Testis (tissue), 3 donors: ENCODE results near the gene ARVCF. TPM values are rescaled to one million over a fixed set of nuclear protein-coding genes. Genes with fewer than 3 reads are reported as not detected.

Experiments used
- DNase-seq: peaks from one replicate; pipeline ENCODE4 v3.0.0-alpha.2; 2019
- H3K27ac ChIP-seq, 2 donors: fragments of 200-600 bp; sonication (generic); one replicate each; pipeline ENCODE4 v1.5.1; 2019
- H3K27me3 ChIP-seq: fragments of 200-600 bp; sonication (generic); one replicate; pipeline ENCODE4 v1.5.1; 2019
- H3K36me3 ChIP-seq: fragments of 200-600 bp; sonication (generic); one replicate; pipeline ENCODE4 v1.5.1; 2017; ENCODE audit warnings: low read depth; ENCODE audit errors: missing control alignments
- H3K4me1 ChIP-seq: fragments of 200-600 bp; sonication (generic); one replicate; pipeline ENCODE4 v1.5.1; 2019
- H3K4me3 ChIP-seq, 2 donors: fragments of 200-600 bp; sonication (generic); one replicate each; pipeline ENCODE4 v1.5.1; 2017 to 2019
- H3K9me3 ChIP-seq: fragments of 200-600 bp; sonication (generic); one replicate; pipeline ENCODE4 v1.5.1; 2017
- POLR2A ChIP-seq: fragments of 450-650 bp; IDR thresholded peaks from one replicate; pipeline ENCODE4 v1.6.1; 2017; ENCODE audit warnings: antibody characterized with exemption, mild to moderate bottlenecking, moderate library complexity
- WGBS, 2 donors: methylation state at CpG; one replicate each; pipeline ENCODE4 v1.1.5; 2018; 5-methylcytosine and 5-hydroxymethylcytosine counted together
- intact Hi-C: fragments of 100-400 bp; cut with DNase I; formaldehyde crosslinking; loops from one replicate; pipeline ENCODE4 v1.15.1; 2023; ENCODE audit warnings: low total_unique reads
- polyA plus RNA-seq: library from polyadenylated mRNA; stranded (reverse); fragments of 350-450 nt; fragmentation: Illumina TruSeq; extraction: RNeasy Lipid Tissue Mini Kit (QIAGEN cat#74804); gene quantifications from one replicate; pipeline ENCODE4 v1.2.3, GENCODE V29; 2014; ENCODE audit warnings: low read depth, low replicate concordance; ENCODE audit not compliant: insufficient read depth
- total RNA-seq, 2 donors: library from RNA; depleted of rRNA; stranded (reverse); fragments of >200 nt; gene quantifications; one replicate each; pipeline ENCODE4 v1.2.3, GENCODE V29; 2016
- TF ChIP-seq, protein P1 (sequence below), 3 experiments: fragments of 450-650 bp in 2 of 3; fragments of 200-600 bp in 1 of 3; sonication (generic) in 1 of 3; IDR thresholded peaks; one replicate each; pipeline ENCODE4 v1.5.1; 2016 to 2019; ENCODE audit warnings: antibody characterized with exemption in 3 of 3, mild to moderate bottlenecking in 2 of 3, moderate library complexity in 1 of 3

The ARVCF gene
- total and polyA plus RNA-seq, 3 donors from 2014 or later: 21.1 to 57.7 (median 43.2) TPM

DNA sequence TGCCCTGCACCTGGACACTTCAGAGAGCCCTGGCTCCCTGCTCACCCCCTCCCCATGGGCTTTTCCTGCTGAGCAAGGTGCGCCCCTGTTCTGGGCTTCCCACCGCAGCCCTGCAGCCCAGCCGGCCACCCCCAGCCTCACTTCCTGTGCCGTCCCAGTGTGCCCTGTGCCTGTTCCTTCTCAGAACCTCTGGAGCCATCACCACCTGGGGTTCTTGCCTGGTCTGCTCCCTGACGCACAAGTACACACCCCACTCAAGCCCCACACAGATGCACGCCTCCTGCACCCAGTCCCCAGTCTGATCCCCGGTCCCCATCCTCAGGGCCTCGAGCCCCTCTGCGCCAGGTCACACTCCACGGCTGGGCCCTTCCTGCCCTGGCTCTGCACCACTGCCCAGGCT is 39.5 kb upstream of the ARVCF start:
- Histone ChIP-seq H3K27ac (no peak overlapping the region), H3K36me3 (no peaks in the 10 kb centered on the region), H3K4me1 (no peaks in the 10 kb centered on the region), H3K4me3 (no peak overlapping the region), H3K9me3 (no peaks in the 10 kb centered on the region), H3K27me3 (no peaks in the 10 kb centered on the region)
- no peak for DNase-seq
- TF ChIP-seq, protein P1, sequence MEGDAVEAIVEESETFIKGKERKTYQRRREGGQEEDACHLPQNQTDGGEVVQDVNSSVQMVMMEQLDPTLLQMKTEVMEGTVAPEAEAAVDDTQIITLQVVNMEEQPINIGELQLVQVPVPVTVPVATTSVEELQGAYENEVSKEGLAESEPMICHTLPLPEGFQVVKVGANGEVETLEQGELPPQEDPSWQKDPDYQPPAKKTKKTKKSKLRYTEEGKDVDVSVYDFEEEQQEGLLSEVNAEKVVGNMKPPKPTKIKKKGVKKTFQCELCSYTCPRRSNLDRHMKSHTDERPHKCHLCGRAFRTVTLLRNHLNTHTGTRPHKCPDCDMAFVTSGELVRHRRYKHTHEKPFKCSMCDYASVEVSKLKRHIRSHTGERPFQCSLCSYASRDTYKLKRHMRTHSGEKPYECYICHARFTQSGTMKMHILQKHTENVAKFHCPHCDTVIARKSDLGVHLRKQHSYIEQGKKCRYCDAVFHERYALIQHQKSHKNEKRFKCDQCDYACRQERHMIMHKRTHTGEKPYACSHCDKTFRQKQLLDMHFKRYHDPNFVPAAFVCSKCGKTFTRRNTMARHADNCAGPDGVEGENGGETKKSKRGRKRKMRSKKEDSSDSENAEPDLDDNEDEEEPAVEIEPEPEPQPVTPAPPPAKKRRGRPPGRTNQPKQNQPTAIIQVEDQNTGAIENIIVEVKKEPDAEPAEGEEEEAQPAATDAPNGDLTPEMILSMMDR (IDR thresholded peaks at IDR 0.05): no peak
- no peak for TF ChIP-seq POLR2A
- intact Hi-C loops: no loop called here
- WGBS, 2 donors: 90 to 92% methylated on average over 10 of the region's 10 CpGs

DNA sequence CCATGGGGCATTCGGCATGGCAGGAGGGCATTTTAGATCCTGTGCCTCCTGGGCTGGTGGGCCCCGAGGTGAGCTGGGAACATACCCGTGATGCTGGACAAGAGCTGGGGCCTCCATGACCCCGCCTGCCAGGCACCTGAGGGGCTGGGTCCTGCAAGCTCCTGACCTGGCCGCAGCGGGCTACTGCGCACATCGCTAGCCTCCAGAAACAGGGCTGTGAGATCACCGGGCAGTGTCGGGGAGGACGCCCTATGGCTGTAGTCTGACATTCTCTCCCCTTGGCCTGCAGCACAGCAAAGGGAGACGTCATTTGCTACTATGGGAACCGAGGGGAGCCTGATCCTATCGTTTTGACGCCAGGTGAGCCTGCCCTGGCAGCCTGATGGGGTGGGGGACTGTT is 39.0 kb upstream of the ARVCF start:
- Histone ChIP-seq H3K36me3 (no peaks in the 10 kb centered on the region), H3K27me3 (no peaks in the 10 kb centered on the region), H3K27ac (no peak overlapping the region), H3K4me3 (no peak overlapping the region), H3K9me3 (no peaks in the 10 kb centered on the region), H3K4me1 (no peaks in the 10 kb centered on the region)
- DNase-seq: no peak
- intact Hi-C loops: no loop called here
- 89 to 93% methylated on average over 5 to 15 of the region's 15 CpGs for WGBS, 2 donors
- no peak for TF ChIP-seq POLR2A

DNA sequence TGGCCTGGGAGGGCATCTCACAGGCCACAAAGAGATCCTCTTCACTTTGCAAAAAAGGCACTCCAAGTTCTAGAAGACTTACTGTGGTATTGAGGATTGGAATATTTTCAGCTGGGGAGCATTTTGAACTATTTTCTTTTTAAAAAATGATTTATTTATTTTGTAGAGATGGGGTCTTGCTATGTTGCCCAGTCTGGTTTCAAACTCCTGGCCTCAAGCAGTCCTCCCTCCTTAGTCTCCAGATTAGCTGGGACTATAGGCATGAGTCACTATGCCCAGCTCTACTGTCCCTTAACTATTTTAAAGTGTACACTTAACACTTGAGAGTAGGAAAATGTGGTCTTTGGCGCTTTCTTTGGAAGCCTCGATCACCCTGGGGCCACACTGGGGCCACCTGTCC is 38.5 kb upstream of the ARVCF start:
- no peaks in the 10 kb centered on the region for H3K36me3 ChIP-seq
- 94 to 100% methylated on average over 2 of the region's 2 CpGs for WGBS, 2 donors
- H3K4me1 ChIP-seq: no peaks in the 10 kb centered on the region
- intact Hi-C loops: no loop called here
- H3K4me3 ChIP-seq: no peak overlapping the region
- no peaks in the 10 kb centered on the region for H3K27me3 ChIP-seq
- no peak for DNase-seq
- no peaks in the 10 kb centered on the region for H3K9me3 ChIP-seq
- TF ChIP-seq, protein P1 (IDR thresholded peaks at IDR 0.05): no peak
- TF ChIP-seq POLR2A: no peak
- H3K27ac ChIP-seq: no peak overlapping the region

DNA sequence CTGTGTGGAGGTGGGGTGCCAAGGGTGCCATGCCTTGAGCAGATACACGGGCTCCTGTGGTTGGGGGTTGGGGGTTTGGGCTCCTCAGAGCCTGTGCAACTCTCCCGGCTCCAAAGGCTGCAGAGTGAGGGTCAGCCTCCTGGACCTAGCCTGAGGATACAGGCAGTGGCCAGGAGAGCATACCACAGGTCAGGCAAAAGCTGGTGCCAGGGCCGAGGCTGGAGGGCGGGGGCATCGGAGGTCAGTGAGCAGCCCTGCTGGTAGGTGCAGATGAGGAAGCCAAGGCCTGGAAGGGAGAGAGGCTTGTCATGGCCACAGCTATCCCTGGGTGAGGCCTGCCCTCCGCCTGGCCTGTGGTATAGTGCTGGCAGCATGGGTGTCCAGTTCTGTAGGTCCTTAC is 37.9 kb upstream of the ARVCF start:
- Histone ChIP-seq H3K9me3 (no peaks in the 10 kb centered on the region), H3K27ac (no peak overlapping the region), H3K27me3 (no peaks in the 10 kb centered on the region), H3K36me3 (no peaks in the 10 kb centered on the region), H3K4me3 (no peak overlapping the region), H3K4me1 (no peaks in the 10 kb centered on the region)
- DNase-seq: no peak
- no peak for TF ChIP-seq POLR2A
- TF ChIP-seq, protein P1 (IDR thresholded peaks at IDR 0.05): no peak
- intact Hi-C loops: no loop called here
- 90 to 95% methylated on average over 5 to 6 of the region's 6 CpGs for WGBS, 2 donors

DNA sequence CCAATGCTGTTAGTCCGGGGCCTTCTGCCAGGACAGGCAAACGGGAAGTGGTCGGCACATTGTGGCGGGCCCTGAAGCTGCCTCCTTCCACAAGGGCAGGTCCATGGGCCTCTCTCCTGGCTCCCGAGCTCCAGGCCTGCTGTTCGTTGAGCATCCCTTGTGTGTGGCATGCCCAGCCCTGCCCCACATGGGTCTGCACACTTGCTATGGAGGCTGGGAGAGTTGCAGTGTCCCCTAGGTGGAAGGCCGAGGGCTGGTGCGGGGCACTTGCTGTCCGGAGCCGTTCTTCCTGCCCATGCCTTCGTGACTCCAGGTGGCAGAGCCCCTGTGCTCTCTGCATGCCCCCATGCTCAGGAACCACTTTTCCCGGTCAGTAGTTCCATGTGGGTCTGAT is 37.4 kb upstream of the ARVCF start:
- H3K27me3 ChIP-seq: no peaks in the 10 kb centered on the region
- intact Hi-C loops: no loop called here
- no peaks in the 10 kb centered on the region for H3K4me1 ChIP-seq
- no peaks in the 10 kb centered on the region for H3K9me3 ChIP-seq
- no peak for DNase-seq
- H3K27ac ChIP-seq: no peak overlapping the region
- WGBS, 2 donors: 88 to 92% methylated on average over 12 of the region's 12 CpGs
- no peaks in the 10 kb centered on the region for H3K36me3 ChIP-seq
- no peak overlapping the region for H3K4me3 ChIP-seq
- no peak for TF ChIP-seq POLR2A
- TF ChIP-seq, protein P1 (IDR thresholded peaks at IDR 0.05): no peak
